ENCODE data around the gene MMS22L.

The MMS22L gene

GRCh38 chr6:97240222-97240621, 42.8 kb downstream of the MMS22L start:
- H3K27ac ChIP-seq = no peak overlapping the region
- H4K20me1 ChIP-seq (ENCODE audit: insufficient read depth) = no peaks in the 10 kb centered on the region
- peaks cover 16% of the 10 kb centered on the region for H3K4me1 ChIP-seq (ENCODE audit: low read depth, poor library complexity, severe bottlenecking)
- H3K9ac ChIP-seq = no peak overlapping the region
- no peak for TF ChIP-seq CTCF (conservative IDR thresholded peaks at IDR 0.05; ENCODE audit: low read depth, low read length)
- H3K36me3 ChIP-seq (ENCODE audit: insufficient read depth) = no peaks in the 10 kb centered on the region
- no peak overlapping the region for H2AFZ ChIP-seq (ENCODE audit: low read depth)
- H3K4me2 ChIP-seq = no peak overlapping the region
- no peaks in the 10 kb centered on the region for H3K27me3 ChIP-seq (ENCODE audit: insufficient read depth, low read depth)
- no peak overlapping the region for H3K4me3 ChIP-seq (IDR thresholded peaks at IDR 0.05; ENCODE audit: insufficient read depth, low read depth, low read length)
- no peaks in the 10 kb centered on the region for H3K79me2 ChIP-seq (ENCODE audit: insufficient read depth, low read depth)

GRCh38 chr6:97231911-97232310, 51.1 kb downstream of the MMS22L start:
- Histone ChIP-seq H3K27me3 (ENCODE audit: insufficient read depth, low read depth) (no peaks in the 10 kb centered on the region), H3K4me1 (ENCODE audit: low read depth, poor library complexity, severe bottlenecking) (no peaks in the 10 kb centered on the region), H2AFZ (ENCODE audit: low read depth) (no peak overlapping the region), H3K4me3 (IDR thresholded peaks at IDR 0.05; ENCODE audit: insufficient read depth, low read depth, low read length) (no peak overlapping the region), H3K79me2 (ENCODE audit: insufficient read depth, low read depth) (no peaks in the 10 kb centered on the region), H4K20me1 (ENCODE audit: insufficient read depth) (no peaks in the 10 kb centered on the region), H3K36me3 (ENCODE audit: insufficient read depth) (no peaks in the 10 kb centered on the region), H3K4me2 (no peak overlapping the region), H3K27ac (no peak overlapping the region), H3K9ac (no peak overlapping the region)
- TF ChIP-seq CTCF (conservative IDR thresholded peaks at IDR 0.05; ENCODE audit: low read depth, low read length) = no peak

GRCh38 chr6:97222903-97223302, 60.1 kb downstream of the MMS22L start:
- Histone ChIP-seq H3K4me1 (ENCODE audit: low read depth, poor library complexity, severe bottlenecking) (no peaks in the 10 kb centered on the region), H3K27me3 (ENCODE audit: insufficient read depth, low read depth) (no peaks in the 10 kb centered on the region), H3K27ac (no peak overlapping the region), H2AFZ (ENCODE audit: low read depth) (no peak overlapping the region), H3K9ac (no peak overlapping the region), H3K79me2 (ENCODE audit: insufficient read depth, low read depth) (no peaks in the 10 kb centered on the region), H3K4me3 (IDR thresholded peaks at IDR 0.05; ENCODE audit: insufficient read depth, low read depth, low read length) (no peak overlapping the region), H3K4me2 (no peak overlapping the region), H3K36me3 (ENCODE audit: insufficient read depth) (no peaks in the 10 kb centered on the region), H4K20me1 (ENCODE audit: insufficient read depth) (no peaks in the 10 kb centered on the region)
- no peak for TF ChIP-seq CTCF (conservative IDR thresholded peaks at IDR 0.05; ENCODE audit: low read depth, low read length)

GRCh38 chr6:97218912-97219311, 64.1 kb downstream of the MMS22L start:
- Histone ChIP-seq H3K79me2 (ENCODE audit: insufficient read depth, low read depth) (no peaks in the 10 kb centered on the region), H3K36me3 (ENCODE audit: insufficient read depth) (no peaks in the 10 kb centered on the region), H3K27ac (no peak overlapping the region), H2AFZ (ENCODE audit: low read depth) (no peak overlapping the region), H3K9ac (no peak overlapping the region), H4K20me1 (ENCODE audit: insufficient read depth) (no peaks in the 10 kb centered on the region), H3K4me1 (ENCODE audit: low read depth, poor library complexity, severe bottlenecking) (no peaks in the 10 kb centered on the region), H3K4me3 (IDR thresholded peaks at IDR 0.05; ENCODE audit: insufficient read depth, low read depth, low read length) (no peak overlapping the region), H3K27me3 (ENCODE audit: insufficient read depth, low read depth) (no peaks in the 10 kb centered on the region), H3K4me2 (no peak overlapping the region)
- no peak for TF ChIP-seq CTCF (conservative IDR thresholded peaks at IDR 0.05; ENCODE audit: low read depth, low read length)
